Brain microvascular endothelial cell (primary cell): ENCODE results near the gene GINM1.
A peak's percentile ranks its signal among the peaks of the same experiment; 100 is the strongest.

Source experiments
- DNase-seq: peaks from one replicate; pipeline ENCODE4 v3.0.0-alpha.2; 2020
- H3K27ac ChIP-seq: fragments of 250-450 bp; sonication (Bioruptor Pico); 2 replicates; pipeline ENCODE4 v1.5.1; 2020; ENCODE audit warnings: mild to moderate bottlenecking, moderate library complexity
- H3K27me3 ChIP-seq: fragments of 250-450 bp; sonication (Bioruptor Pico); replicated peaks from 2 replicates; pipeline ENCODE4 v1.5.1; 2020; ENCODE audit warnings: mild to moderate bottlenecking
- H3K36me3 ChIP-seq: fragments of 250-450 bp; sonication (Bioruptor Pico); replicated peaks from 2 replicates; pipeline ENCODE4 v1.5.1; 2020; ENCODE audit warnings: mild to moderate bottlenecking
- H3K4me3 ChIP-seq: 2 replicates; pipeline ENCODE4 v1.5.1; 2011; ENCODE audit warnings: low read depth, mild to moderate bottlenecking, control low read depth, low read length, moderate library complexity
- CTCF ChIP-seq: IDR thresholded peaks from 2 replicates; pipeline ENCODE4 v1.5.1; 2011; ENCODE audit warnings: low read depth, mild to moderate bottlenecking, moderate library complexity, low read length, control low read depth, inconsistent platforms; ENCODE audit errors: missing control alignments
- in situ Hi-C: cut with HindIII; loops from 2 replicates; pipeline ENCODE4 v1.10.0; 2017; ENCODE audit warnings: low sequenced_read_pairs, low pct_ligation_motif_present

GINM1 gene

GRCh38 chr6:149545258-149545753 is 20.9 kb upstream of the GINM1 start:
- in situ Hi-C loops = no loop called here
- H3K36me3 ChIP-seq = peaks cover 3% of the 10 kb centered on the region
- TF ChIP-seq CTCF = no peak
- H3K27ac ChIP-seq = peak overlapping the region; percentile 97
- DNase-seq = peak; percentile 75
- no peaks in the 10 kb centered on the region for H3K27me3 ChIP-seq
- H3K4me3 ChIP-seq = peak overlapping the region; percentile 100

GRCh38 chr6:149545754-149546471 is 20.3 kb upstream of the GINM1 start, which contains the start of gene PPIL4:
TSS of gene PPIL4 (minus strand) at chr6:149546043. CDS start at chr6:149546005, 38 bp downstream.
- peak; percentile 93 for DNase-seq
- peak within 1 kb of the TSS; percentile 97 for H3K27ac ChIP-seq
- H3K27me3 ChIP-seq = no peaks in the 10 kb centered on the region
- TF ChIP-seq CTCF = peak; percentile 86
- H3K4me3 ChIP-seq = peak within 1 kb of the TSS; percentile 100
- in situ Hi-C loops = no loop called here
- H3K36me3 ChIP-seq = no peaks in the 10 kb centered on the region

- H3K4me3 ChIP-seq = no peak overlapping the region
- no peak overlapping the region for H3K27ac ChIP-seq
- no peak for TF ChIP-seq CTCF
- DNase-seq = no peak
- peaks cover 3% of the 10 kb centered on the region for H3K27me3 ChIP-seq
- in situ Hi-C loops = no loop called here
- H3K36me3 ChIP-seq = no peaks in the 10 kb centered on the region
Measured at GRCh38 chr6:149551920-149552319, 14.3 kb upstream of the GINM1 start.

GRCh38 chr6:149558029-149558428 is 8.1 kb upstream of the GINM1 start:
- Histone ChIP-seq H3K4me3 (no peak overlapping the region), H3K27me3 (peaks cover 3% of the 10 kb centered on the region), H3K27ac (no peak overlapping the region), H3K36me3 (no peaks in the 10 kb centered on the region)
- TF ChIP-seq CTCF = no peak
- in situ Hi-C loops = no loop called here
- no peak for DNase-seq

GRCh38 chr6:149559389-149559788 is 6.8 kb upstream of the GINM1 start:
- Histone ChIP-seq H3K36me3 (no peaks in the 10 kb centered on the region), H3K27ac (no peak overlapping the region), H3K4me3 (no peak overlapping the region), H3K27me3 (peaks cover 3% of the 10 kb centered on the region)
- no peak for DNase-seq
- in situ Hi-C loops = no loop called here
- no peak for TF ChIP-seq CTCF
